Stimulated activated naive CD8-positive, alpha-beta T cell treated with anti-CD3 and anti-CD28 coated beads, Interleukin-15, amount 100 ng/mL, for 72 hours (primary cell): ENCODE results near the gene DLEC1.

Experiments
- ATAC-seq: fragments of 150-1000 bp; cut with Tn5 transposase; 2 replicates; pipeline ENCODE4 v1.10.0; 2021; ENCODE audit warnings: mild to moderate bottlenecking, moderate library complexity
- DNase-seq, 2 donors: peaks; one replicate each; pipeline ENCODE4 v3.0.0; 2021 to 2022
- H3K27ac Mint-ChIP-seq, 2 donors: one replicate each; pipeline ENCODE4 v1.8.0; 2022; ENCODE audit warnings: mild to moderate bottlenecking in 2 of 2, mixed read lengths in 2 of 2, moderate library complexity in 2 of 2
- H3K27me3 Mint-ChIP-seq: one replicate; pipeline ENCODE4 v1.8.0; 2022; ENCODE audit warnings: mixed read lengths
- H3K4me1 Mint-ChIP-seq: one replicate; pipeline ENCODE4 v1.8.0; 2022; ENCODE audit warnings: mild to moderate bottlenecking, mixed read lengths
- H3K4me3 Mint-ChIP-seq, 2 donors: one replicate each; pipeline ENCODE4 v1.8.0; 2022; ENCODE audit warnings: mild to moderate bottlenecking in 2 of 2, mixed read lengths in 2 of 2, moderate library complexity in 1 of 2
- H3K9me3 Mint-ChIP-seq, 2 donors: one replicate each; pipeline ENCODE4 v1.8.0; 2022; ENCODE audit warnings: mixed read lengths in 2 of 2

DLEC1 gene

DNA sequence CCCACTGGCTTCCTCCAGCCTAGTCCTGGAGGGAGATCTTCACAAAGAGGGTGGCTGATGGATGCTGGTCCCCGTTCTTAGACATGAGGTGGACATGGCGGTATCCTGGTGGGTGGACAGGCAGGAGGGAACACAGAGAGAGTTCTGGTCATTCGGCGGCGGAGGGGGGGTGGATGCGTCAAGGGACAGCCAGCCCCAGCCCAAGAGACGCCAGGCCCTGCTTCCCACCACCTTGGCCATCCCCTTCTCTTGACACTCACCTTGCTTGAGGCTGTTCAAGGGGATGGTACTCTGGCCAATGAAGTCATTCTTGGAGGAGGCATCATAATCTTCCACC, 31.3 kb upstream of the DLEC1 start:
- no peak overlapping the region for H3K4me3 Mint-ChIP-seq
- DNase-seq = no peak
- H3K9me3 Mint-ChIP-seq = no peaks in the 10 kb centered on the region
- ATAC-seq = no peak
- no peaks in the 10 kb centered on the region for H3K27me3 Mint-ChIP-seq
- peaks cover 20% of the 10 kb centered on the region for H3K4me1 Mint-ChIP-seq
- H3K27ac Mint-ChIP-seq = no peak overlapping the region

DNA sequence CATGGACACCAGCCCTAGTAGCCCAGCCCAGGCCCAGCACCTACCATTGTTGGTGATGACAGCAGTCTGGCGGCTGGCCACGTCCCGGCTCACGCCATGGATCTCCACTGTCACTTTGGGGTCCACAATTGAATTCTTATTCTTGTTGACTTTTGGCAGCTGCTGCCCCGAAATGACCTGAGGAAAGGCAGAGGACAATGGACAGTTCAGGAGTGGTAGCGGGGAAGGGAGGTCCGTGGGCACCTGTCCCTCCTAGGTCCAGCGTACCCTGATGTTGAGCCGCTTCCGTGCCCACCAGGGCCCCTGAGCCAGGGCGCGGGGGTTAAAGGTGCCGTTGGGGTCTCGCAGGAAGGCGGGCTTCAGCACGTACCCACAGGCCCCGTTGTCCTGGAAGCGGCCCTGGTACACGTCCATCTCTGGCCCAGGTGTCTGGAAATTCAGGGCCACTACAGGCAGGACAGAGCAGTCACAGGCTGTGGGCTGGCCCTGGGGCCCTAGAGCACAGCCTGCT, 30.8 kb upstream of the DLEC1 start:
- Mint-ChIP-seq H3K27me3 (no peaks in the 10 kb centered on the region), H3K9me3 (no peaks in the 10 kb centered on the region), H3K4me3 (no peak overlapping the region), H3K27ac (no peak overlapping the region), H3K4me1 (peaks cover 15% of the 10 kb centered on the region)
- ATAC-seq (no peak), DNase-seq (no peak)

- no peaks in the 10 kb centered on the region for H3K9me3 Mint-ChIP-seq
- H3K27me3 Mint-ChIP-seq = no peaks in the 10 kb centered on the region
- H3K4me1 Mint-ChIP-seq = peaks cover 6% of the 10 kb centered on the region
- DNase-seq (no peak), ATAC-seq (peak; percentile 16)
- no peak overlapping the region for H3K4me3 Mint-ChIP-seq
- peak overlapping the region in 1 of 2 donors; percentile 64 for H3K27ac Mint-ChIP-seq
Measured at GRCh38 chr3:38008971-38009580, 29.9 kb upstream of the DLEC1 start.

- no peaks in the 10 kb centered on the region for H3K4me1 Mint-ChIP-seq
- no peak overlapping the region for H3K4me3 Mint-ChIP-seq
- H3K27me3 Mint-ChIP-seq = no peaks in the 10 kb centered on the region
- H3K27ac Mint-ChIP-seq = peak overlapping the region; percentile 60 to 82
- no peak for DNase-seq
- peak; percentile 44 for ATAC-seq
- H3K9me3 Mint-ChIP-seq = no peaks in the 10 kb centered on the region
Measured at GRCh38 chr3:38009807-38010591, 29.0 kb upstream of the DLEC1 start.

GRCh38 chr3:38011111-38011510, 27.9 kb upstream of the DLEC1 start:
- peak overlapping the region in 1 of 2 donors; percentile 83 for H3K27ac Mint-ChIP-seq
- H3K4me3 Mint-ChIP-seq = no peak overlapping the region
- ATAC-seq (no peak), DNase-seq (no peak)
- no peaks in the 10 kb centered on the region for H3K4me1 Mint-ChIP-seq
- no peaks in the 10 kb centered on the region for H3K27me3 Mint-ChIP-seq
- no peaks in the 10 kb centered on the region for H3K9me3 Mint-ChIP-seq

- no peak overlapping the region for H3K27ac Mint-ChIP-seq
- ATAC-seq = no peak
- no peak overlapping the region for H3K4me3 Mint-ChIP-seq
- no peaks in the 10 kb centered on the region for H3K27me3 Mint-ChIP-seq
- no peaks in the 10 kb centered on the region for H3K4me1 Mint-ChIP-seq
- DNase-seq = no peak
- H3K9me3 Mint-ChIP-seq = peaks cover 0 to 5% of the 10 kb centered on the region in 2 donors
Measured at GRCh38 chr3:38015485-38015884, 23.5 kb upstream of the DLEC1 start.

- H3K27me3 Mint-ChIP-seq = no peaks in the 10 kb centered on the region
- H3K4me3 Mint-ChIP-seq = no peak overlapping the region
- H3K9me3 Mint-ChIP-seq = peaks cover 0 to 5% of the 10 kb centered on the region in 2 donors
- H3K27ac Mint-ChIP-seq = no peak overlapping the region
- peaks cover 2% of the 10 kb centered on the region for H3K4me1 Mint-ChIP-seq
- no peak for DNase-seq
- no peak for ATAC-seq
Measured at GRCh38 chr3:38015984-38016383, 23.0 kb upstream of the DLEC1 start.

- Mint-ChIP-seq H3K27ac (no peak overlapping the region), H3K27me3 (no peaks in the 10 kb centered on the region), H3K4me3 (no peak overlapping the region), H3K9me3 (peaks cover 0 to 5% of the 10 kb centered on the region in 2 donors), H3K4me1 (peaks cover 5% of the 10 kb centered on the region)
- no peak for DNase-seq
- ATAC-seq = no peak
Measured at GRCh38 chr3:38016410-38016809, 22.6 kb upstream of the DLEC1 start.

DNA sequence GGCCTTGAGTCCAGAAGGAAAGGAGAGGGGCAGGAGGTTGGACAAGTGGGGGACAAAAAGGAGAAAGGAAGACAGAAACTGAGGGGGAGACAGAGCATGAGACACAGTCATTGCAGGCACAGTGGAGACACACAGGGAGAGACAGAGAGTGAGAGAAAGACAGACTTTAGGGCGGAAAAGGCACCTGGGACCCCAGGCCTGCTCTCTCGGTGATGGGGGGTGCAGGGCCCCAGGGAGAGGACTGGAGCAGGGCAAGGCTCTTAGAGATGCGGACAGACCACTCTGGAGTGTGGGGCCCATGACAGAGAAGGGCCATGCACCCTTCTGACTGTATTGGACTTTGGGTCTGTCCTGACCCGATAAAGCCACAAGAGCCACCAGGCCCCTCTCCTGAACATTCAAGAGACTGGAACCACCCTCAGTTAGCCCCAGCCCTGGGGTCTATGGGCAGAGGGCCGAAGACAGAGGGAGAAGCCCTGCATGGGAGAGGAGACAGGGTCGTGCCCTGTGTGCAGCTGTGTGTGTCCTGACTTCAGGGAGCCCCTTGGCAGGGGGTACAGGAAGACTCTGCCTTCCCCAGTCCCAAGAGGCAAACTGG, 22.1 kb upstream of the DLEC1 start:
- Mint-ChIP-seq H3K4me3 (no peak overlapping the region), H3K27me3 (no peaks in the 10 kb centered on the region), H3K27ac (no peak overlapping the region), H3K9me3 (peaks cover 0 to 5% of the 10 kb centered on the region in 2 donors), H3K4me1 (peaks cover 5% of the 10 kb centered on the region)
- DNase-seq (no peak), ATAC-seq (peak; percentile 9)

DNA sequence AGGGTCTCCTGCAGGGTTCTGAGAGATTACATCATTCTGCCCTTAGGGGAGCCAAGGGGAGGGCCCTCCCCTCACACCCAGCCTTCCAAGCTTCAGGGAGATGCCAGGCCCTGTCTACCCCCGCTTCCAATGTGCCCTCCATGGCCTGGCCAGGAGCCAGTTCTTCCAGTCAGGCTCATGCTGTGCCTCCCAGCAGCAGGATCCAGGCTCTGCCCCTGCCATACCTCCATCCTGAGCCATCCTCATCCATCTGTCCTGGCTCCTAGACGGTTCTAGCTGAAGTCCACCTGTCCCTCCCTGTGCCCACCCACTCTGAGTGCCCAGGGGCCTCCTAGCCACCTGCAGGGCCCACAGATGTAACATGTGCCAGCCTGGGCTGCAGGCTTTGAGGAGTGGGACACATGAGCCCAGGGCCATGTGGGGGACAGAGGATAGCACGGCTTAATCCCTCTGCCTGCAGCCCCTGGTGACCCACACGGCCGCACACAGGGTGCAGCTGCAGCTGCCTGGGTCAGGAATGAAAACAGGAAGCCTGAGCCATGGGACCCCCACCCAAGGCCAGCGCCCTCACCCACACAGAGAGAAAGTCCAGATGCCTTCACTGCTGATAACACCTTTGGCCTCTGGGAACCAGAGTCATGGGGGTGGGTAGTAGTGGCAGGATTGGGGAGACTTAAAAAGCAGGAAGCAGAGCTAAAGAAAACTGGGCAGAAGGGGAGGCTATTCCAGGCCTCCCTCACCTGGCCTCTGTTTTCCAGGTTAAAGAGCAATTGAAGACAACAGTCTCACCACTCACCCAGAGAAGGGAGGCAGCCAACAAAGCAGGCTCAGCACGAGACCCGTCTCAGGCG, 21.3 kb upstream of the DLEC1 start:
- Mint-ChIP-seq H3K27ac (no peak overlapping the region), H3K4me1 (peaks cover 5% of the 10 kb centered on the region), H3K9me3 (peaks cover 0 to 5% of the 10 kb centered on the region in 2 donors), H3K27me3 (no peaks in the 10 kb centered on the region), H3K4me3 (no peak overlapping the region)
- DNase-seq = no peak
- ATAC-seq = peak; percentile 8

GRCh38 chr3:38018296-38019266, 20.4 kb upstream of the DLEC1 start:
- peaks cover 14% of the 10 kb centered on the region for H3K4me1 Mint-ChIP-seq
- no peak for ATAC-seq
- peak overlapping the region; percentile 16 to 23 for H3K27ac Mint-ChIP-seq
- no peak for DNase-seq
- H3K4me3 Mint-ChIP-seq = no peak overlapping the region
- H3K9me3 Mint-ChIP-seq = peaks cover 0 to 5% of the 10 kb centered on the region in 2 donors
- H3K27me3 Mint-ChIP-seq = no peaks in the 10 kb centered on the region

GRCh38 chr3:38019658-38020341, 19.2 kb upstream of the DLEC1 start:
- H3K4me1 Mint-ChIP-seq = peaks cover 26% of the 10 kb centered on the region
- DNase-seq (no peak), ATAC-seq (no peak)
- no peak overlapping the region for H3K4me3 Mint-ChIP-seq
- no peak overlapping the region for H3K27ac Mint-ChIP-seq
- H3K27me3 Mint-ChIP-seq = no peaks in the 10 kb centered on the region
- H3K9me3 Mint-ChIP-seq = peaks cover 0 to 5% of the 10 kb centered on the region in 2 donors

DNA sequence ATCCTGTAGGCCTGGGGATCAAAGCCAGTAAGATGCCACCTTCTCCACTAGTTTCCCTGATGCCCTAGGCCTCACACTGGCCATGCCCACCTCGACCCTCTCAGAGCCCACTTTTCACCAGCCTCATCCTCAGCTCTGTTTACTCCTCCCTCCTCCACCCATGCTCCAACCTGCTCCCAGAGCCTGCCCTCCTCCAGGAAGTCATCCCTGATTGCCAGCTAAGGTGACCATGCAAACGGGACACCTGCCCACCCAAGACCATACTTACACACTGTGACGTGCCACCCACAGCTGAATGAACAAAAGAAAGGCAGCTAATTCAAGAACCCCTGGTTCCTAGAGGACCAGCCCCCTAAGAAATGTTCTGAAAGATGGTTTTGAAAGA, 18.7 kb upstream of the DLEC1 start:
- H3K4me1 Mint-ChIP-seq = peaks cover 30% of the 10 kb centered on the region
- peaks cover 0 to 5% of the 10 kb centered on the region in 2 donors for H3K9me3 Mint-ChIP-seq
- H3K4me3 Mint-ChIP-seq = no peak overlapping the region
- ATAC-seq = no peak
- no peaks in the 10 kb centered on the region for H3K27me3 Mint-ChIP-seq
- no peak for DNase-seq
- no peak overlapping the region for H3K27ac Mint-ChIP-seq

DNA sequence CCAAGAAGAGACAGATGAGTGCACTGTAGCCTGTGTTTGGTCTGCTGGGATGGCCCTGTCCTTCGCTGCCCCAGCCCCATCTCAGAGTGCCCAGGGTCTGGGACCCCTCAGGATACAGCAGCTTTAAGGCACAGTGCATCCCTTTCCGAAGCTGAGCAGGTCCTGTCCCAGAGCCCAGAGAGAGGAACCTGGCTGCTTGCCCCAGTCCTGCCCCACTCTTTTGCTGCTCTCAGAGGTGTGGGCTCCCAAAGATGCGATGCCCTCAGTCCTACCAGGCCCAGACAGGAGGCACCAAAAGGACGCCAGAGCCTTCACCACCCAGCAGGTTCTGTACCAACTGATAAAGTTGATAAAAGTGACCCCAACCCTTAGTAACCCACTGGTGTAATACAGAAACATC, 17.8 kb upstream of the DLEC1 start:
- no peak overlapping the region for H3K27ac Mint-ChIP-seq
- DNase-seq (no peak), ATAC-seq (no peak)
- H3K4me1 Mint-ChIP-seq = peaks cover 38% of the 10 kb centered on the region
- peaks cover 0 to 5% of the 10 kb centered on the region in 2 donors for H3K9me3 Mint-ChIP-seq
- H3K27me3 Mint-ChIP-seq = no peaks in the 10 kb centered on the region
- H3K4me3 Mint-ChIP-seq = no peak overlapping the region
